Measurements from ENCODE around the gene FAM163B.

FAM163B gene

GRCh38 chr9:133610845-133611244, 1.7 kb upstream of the FAM163B start:
- peaks cover 44% of the 10 kb centered on the region for H3K27me3 ChIP-seq (ENCODE audit: control insufficient read depth, low read length)
- no peak overlapping the region for H3K4me2 ChIP-seq (ENCODE audit: low read length)
- H3K36me3 ChIP-seq (ENCODE audit: control insufficient read depth, low read length) = no peaks in the 10 kb centered on the region
- no peaks in the 10 kb centered on the region for H3K9me2 ChIP-seq (replicated peaks; ENCODE audit: control insufficient read depth, low read length)
- no peaks in the 10 kb centered on the region for H4K20me1 ChIP-seq (ENCODE audit: control insufficient read depth, insufficient read depth, low read depth, low read length)
- H3K9me3 ChIP-seq (ENCODE audit: control insufficient read depth, insufficient read depth, low read length) = no peaks in the 10 kb centered on the region
- no peak overlapping the region for H3K4me3 ChIP-seq (ENCODE audit: low read length)
- no peaks in the 10 kb centered on the region for H3K79me2 ChIP-seq (ENCODE audit: control insufficient read depth, low read length)
- no peaks in the 10 kb centered on the region for H3F3A ChIP-seq (ENCODE audit: control insufficient read depth, insufficient read depth)
- no peak overlapping the region for H3K27ac ChIP-seq (ENCODE audit: low read depth, low read length)
- TF ChIP-seq EZH2phosphoT487 (IDR thresholded peaks at IDR 0.05; ENCODE audit: borderline replicate concordance, low read length) (no peak), CTCF (IDR thresholded peaks at IDR 0.05; ENCODE audit: low read depth, low read length, poor library complexity, severe bottlenecking) (no peak)
- no peaks in the 10 kb centered on the region for H3K4me1 ChIP-seq (ENCODE audit: control insufficient read depth, low read length)

- H3K4me3 ChIP-seq (ENCODE audit: low read length) = no peak overlapping the region
- no peak for TF ChIP-seq EZH2phosphoT487 (IDR thresholded peaks at IDR 0.05; ENCODE audit: borderline replicate concordance, low read length)
- no peak for TF ChIP-seq CTCF (IDR thresholded peaks at IDR 0.05; ENCODE audit: low read depth, low read length, poor library complexity, severe bottlenecking)
- no peak overlapping the region for H3K4me2 ChIP-seq (ENCODE audit: low read length)
Observed at GRCh38 chr9:133608889-133609288, 300 bp downstream of the FAM163B start.

GRCh38 chr9:133608382-133608781, 807 bp downstream of the FAM163B start:
- H3K27me3 ChIP-seq (ENCODE audit: control insufficient read depth, low read length) = peaks cover 37% of the 10 kb centered on the region

More at GRCh38 chr9:133608889-133609288, 300 bp downstream of the FAM163B start:
- no peaks in the 10 kb centered on the region for H3F3A ChIP-seq (ENCODE audit: control insufficient read depth, insufficient read depth)
- H4K20me1 ChIP-seq (ENCODE audit: control insufficient read depth, insufficient read depth, low read depth, low read length) = no peaks in the 10 kb centered on the region
- H3K9me2 ChIP-seq (replicated peaks; ENCODE audit: control insufficient read depth, low read length) = no peaks in the 10 kb centered on the region
- H3K36me3 ChIP-seq (ENCODE audit: control insufficient read depth, low read length) = no peaks in the 10 kb centered on the region
- no peak overlapping the region for H3K27ac ChIP-seq (ENCODE audit: low read depth, low read length)
- peaks cover 12% of the 10 kb centered on the region for H3K4me1 ChIP-seq (ENCODE audit: control insufficient read depth, low read length)
- H3K27me3 ChIP-seq (ENCODE audit: control insufficient read depth, low read length) = peaks cover 41% of the 10 kb centered on the region
- H3K9me3 ChIP-seq (ENCODE audit: control insufficient read depth, insufficient read depth, low read length) = no peaks in the 10 kb centered on the region
- H3K79me2 ChIP-seq (ENCODE audit: control insufficient read depth, low read length) = no peaks in the 10 kb centered on the region

More at GRCh38 chr9:133608382-133608781, 807 bp downstream of the FAM163B start:
- Histone ChIP-seq H3K4me3 (ENCODE audit: low read length) (no peak overlapping the region), H3F3A (ENCODE audit: control insufficient read depth, insufficient read depth) (no peaks in the 10 kb centered on the region), H3K27ac (ENCODE audit: low read depth, low read length) (no peak overlapping the region), H3K36me3 (ENCODE audit: control insufficient read depth, low read length) (no peaks in the 10 kb centered on the region), H3K9me2 (replicated peaks; ENCODE audit: control insufficient read depth, low read length) (no peaks in the 10 kb centered on the region), H4K20me1 (ENCODE audit: control insufficient read depth, insufficient read depth, low read depth, low read length) (no peaks in the 10 kb centered on the region), H3K4me1 (ENCODE audit: control insufficient read depth, low read length) (peaks cover 13% of the 10 kb centered on the region), H3K9me3 (ENCODE audit: control insufficient read depth, insufficient read depth, low read length) (no peaks in the 10 kb centered on the region), H3K4me2 (ENCODE audit: low read length) (no peak overlapping the region), H3K79me2 (ENCODE audit: control insufficient read depth, low read length) (no peaks in the 10 kb centered on the region)
- TF ChIP-seq CTCF (IDR thresholded peaks at IDR 0.05; ENCODE audit: low read depth, low read length, poor library complexity, severe bottlenecking) (no peak), EZH2phosphoT487 (IDR thresholded peaks at IDR 0.05; ENCODE audit: borderline replicate concordance, low read length) (no peak)

All from DOHH2 (cell line).